GM19351 (cell line): ENCODE measurements around the gene INPP4B.

Experiments
- ATAC-seq: cut with Tn5 transposase; IDR thresholded peaks from one replicate; pipeline ENCODE4 v1.9.1; 2021; ENCODE audit warnings: mild to moderate bottlenecking, moderate library complexity; ENCODE audit not compliant: unreplicated experiment

The INPP4B gene

DNA sequence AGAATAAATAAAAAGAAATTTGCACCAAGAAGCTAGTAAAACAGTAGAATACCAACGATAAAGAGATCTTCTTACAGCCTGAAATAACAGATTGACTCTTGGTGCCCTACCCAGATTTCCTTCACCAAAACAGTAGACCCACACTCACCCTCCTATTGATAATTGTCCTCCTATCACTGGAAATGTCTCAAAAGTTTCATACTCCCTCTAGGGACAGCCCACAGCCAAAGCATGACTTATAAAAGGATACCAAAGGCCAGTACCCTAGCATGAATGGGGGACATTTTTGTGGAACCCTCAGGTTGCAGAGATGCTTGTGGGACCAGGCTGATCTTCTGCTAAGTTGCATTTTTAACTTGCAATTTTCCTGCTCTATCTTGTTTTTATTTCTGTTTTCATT is 104.1 kb downstream of the INPP4B start:
- no peak for ATAC-seq

GRCh38 chr4:142728233-142728632 is 117.9 kb downstream of the INPP4B start:
- ATAC-seq, result no peak

DNA sequence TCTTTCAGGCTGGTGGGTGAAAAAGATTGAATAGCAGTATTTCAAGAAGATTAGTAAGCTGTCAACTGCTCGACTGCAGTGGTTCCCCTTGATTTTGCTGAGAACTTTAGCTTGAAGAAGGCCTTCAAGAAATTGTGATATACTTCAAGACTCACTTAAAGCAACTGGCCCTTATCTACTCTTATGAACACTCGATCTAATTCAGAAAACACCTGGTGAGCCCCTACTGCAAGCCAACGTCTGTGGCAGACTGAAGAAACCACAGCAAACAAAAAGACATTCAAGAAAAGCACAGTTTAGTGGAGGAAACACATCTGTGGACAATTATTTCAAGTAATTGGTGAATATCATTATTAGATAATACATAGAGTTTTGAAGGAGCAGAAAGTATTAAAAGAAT is 119.0 kb downstream of the INPP4B start:
- no peak for ATAC-seq

- no peak for ATAC-seq
These were observed 120.2 kb downstream of the INPP4B start for GRCh38 chr4:142725886-142726285.

DNA sequence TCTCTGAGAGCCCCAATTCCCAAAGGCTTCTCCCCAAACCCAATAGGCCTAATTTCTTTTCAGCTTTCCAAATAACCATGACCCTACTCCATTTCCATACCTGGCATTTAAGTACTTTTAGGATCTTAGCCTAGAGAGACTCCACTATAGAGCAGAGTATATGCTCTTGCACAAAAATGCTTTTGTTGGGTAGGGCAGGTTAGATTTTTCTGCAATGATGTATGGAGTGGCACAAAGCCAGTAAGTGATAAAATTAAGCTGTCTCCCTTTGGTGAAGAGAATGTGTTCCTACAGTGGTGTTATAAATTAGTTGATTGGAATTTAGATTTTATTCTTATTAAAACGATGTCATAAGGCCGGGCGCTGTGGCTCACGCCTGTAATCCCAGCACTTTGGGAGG is 124.9 kb downstream of the INPP4B start:
- no peak for ATAC-seq

DNA sequence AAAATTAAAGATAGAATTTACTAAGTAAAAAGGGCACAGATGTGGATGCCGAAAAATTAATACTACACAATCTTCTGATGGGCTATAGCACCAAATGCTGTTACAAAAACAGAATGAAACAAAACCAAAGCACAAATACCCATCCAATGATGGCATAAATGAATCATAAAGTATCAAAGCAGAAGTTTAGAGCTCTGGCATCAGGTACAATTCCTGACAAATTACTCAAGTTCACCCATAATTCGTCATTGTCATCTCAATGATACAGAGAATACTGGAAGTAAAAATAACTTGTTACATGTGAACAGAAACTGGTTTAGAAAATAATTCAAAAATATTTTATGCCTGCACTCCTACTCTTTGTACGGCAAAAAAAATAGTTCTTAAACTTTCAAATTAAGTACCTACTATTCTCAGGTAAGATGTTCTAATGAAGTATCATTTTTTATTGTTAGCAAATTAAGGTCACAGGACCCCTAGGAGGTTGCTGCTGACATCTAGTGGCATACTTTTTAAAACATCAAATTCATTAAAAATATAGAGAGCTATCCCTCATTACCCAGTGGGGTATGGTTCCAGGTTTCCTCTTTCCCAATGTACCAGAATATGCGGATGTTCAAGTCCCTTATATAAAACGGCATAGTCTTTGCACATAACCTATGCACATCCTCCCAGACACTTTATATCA is 126.1 kb downstream of the INPP4B start:
- no peak for ATAC-seq

DNA sequence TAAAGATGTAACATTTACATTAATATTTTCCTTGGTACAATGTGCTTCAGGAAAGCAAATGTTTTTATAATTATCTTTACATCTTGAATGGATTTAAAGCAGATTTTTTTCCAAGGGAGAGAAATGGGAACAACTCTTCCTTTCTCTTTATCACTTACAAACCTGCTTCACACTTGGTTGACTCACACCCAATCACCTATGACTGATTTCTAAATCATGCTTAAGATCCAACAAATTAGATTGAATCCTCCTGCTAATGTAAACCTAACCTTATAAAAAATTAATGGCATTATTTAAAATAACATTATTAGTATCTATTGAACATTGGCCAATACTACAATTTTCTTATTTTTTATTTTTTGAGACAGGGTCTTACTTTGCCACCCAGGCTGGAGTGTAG is 127.1 kb downstream of the INPP4B start:
- ATAC-seq, result no peak

DNA sequence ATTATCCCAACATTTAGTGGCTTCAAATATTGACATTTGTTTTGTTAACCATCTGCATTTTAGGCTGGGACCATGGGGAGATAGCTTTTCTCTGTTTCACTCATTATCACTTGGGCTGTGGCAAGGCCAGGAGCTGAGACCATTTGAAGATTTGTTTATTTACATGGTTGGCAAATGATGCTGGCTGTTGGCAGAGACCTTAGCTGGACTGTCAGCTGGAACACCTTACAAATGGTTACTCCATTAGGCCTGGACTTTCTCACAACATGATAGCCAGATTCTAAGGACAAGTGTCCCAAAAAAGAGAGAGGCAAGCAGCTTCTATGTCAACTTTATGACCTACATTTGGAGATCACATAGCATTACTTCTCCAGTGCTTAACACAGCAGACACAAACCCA is 130.4 kb downstream of the INPP4B start:
- ATAC-seq, result no peak

- no peak for ATAC-seq
These were observed 132.6 kb downstream of the INPP4B start for GRCh38 chr4:142713282-142714030.

GRCh38 chr4:142708231-142708630 is 137.9 kb downstream of the INPP4B start:
- no peak for ATAC-seq

DNA sequence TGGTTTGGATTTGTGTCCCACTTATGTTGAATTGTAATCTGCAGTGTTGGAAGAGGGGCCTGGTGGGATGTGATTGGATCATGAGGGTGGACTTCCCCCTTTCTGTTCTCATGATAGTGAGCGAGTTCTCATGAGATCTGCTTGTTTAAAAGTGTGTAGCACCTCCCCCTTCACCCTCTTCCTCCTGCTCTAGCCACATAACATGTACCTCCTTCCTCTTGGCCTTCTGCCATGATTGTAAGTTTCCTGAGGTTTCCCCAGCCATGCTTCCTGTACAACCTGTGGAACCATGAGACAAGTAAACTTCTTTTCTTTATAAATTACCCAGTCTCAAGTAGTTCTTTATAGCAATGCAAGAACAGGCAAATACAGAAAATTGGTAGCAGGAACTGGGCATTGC is 138.7 kb downstream of the INPP4B start:
- ATAC-seq, result no peak

DNA sequence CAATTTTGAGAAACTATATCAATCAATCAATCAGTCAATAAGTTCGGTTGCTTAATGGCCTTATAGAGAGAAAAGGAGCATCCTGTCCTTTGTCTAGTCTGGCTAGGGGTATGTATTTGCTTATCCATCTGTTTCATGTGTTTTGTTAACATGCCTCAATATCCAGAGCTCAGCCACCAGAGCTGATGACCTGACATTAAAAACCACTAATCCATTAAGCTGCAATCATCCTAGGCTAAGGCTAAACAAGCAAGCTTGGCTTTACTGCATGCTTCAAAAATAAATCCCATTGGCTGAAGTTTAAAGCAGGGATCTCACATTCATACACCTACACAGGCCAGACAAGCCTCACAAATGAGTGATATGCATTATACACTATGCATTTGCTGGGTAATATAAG is 139.7 kb downstream of the INPP4B start:
- no peak for ATAC-seq

- no peak for ATAC-seq
These were observed 140.3 kb downstream of the INPP4B start for GRCh38 chr4:142705820-142706219.

DNA sequence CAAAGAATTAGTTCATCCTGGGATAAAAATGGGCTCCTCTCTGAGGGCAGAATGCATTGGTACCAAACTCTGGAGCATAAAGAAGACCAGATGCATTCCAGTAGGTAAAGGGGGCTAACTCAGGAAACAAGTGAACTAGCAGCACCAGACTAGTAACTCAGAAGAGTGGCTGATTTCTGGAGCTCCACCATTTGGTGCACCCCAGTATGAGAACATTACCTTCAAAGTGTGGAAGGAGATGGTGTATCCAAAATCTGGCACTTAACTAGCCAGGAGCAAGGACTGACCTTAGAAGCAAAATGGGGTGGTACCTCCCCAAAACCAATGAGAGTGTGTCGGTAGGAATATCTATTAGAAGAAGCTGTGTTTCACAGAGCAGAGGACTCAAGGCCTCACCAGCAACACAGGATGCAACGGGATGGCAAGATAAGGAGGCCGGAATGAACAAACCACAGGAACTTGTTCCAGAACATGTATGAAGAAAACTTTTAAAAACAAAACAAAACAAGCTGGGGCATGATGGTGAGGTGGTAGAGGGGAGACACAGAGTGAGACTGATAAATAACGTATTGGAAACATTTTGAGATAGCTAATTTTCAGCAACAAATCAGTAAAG is 142.3 kb downstream of the INPP4B start:
- no peak for ATAC-seq

DNA sequence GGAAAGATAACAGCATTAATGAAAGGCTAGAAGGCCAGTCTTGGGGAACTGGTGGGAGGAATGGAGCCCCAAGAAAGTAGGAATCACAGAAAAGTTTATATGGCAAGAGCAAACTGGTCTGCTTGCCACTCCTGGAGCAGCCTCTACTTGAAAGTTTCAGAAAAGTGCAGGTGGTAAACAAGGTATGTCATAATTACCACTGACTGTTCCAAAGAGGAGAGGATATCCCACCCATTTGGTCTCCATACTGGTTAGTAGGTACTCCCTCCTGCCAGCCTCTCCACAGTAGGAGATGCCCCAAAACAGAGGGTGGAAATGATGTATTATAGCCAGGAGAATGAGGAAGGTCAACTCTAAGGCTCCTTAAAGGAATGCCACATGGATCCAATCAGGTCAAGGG is 145.1 kb downstream of the INPP4B start:
- ATAC-seq, result no peak

GRCh38 chr4:142700531-142700930 is 145.6 kb downstream of the INPP4B start:
- no peak for ATAC-seq

- no peak for ATAC-seq
These were observed 147.5 kb downstream of the INPP4B start for GRCh38 chr4:142698552-142698951.

GRCh38 chr4:142697928-142698327 is 148.2 kb downstream of the INPP4B start:
- no peak for ATAC-seq

DNA sequence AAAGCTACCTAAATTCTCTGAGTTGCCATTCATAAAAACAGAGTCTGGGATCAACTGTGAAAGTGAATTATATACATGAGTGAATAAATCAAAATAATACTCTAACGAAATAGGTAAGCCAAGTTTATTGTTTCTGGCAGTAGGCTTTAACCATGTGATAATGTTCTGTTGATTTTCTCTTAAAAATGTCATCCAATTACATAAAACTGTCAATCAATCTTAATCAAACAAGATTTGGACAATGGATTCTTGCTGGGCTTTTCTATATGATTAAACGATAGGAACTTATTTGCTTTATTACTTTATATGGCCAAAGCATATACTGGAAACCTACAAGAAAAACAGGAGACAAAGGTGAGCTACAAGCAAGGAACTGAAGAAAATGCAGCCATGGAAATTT is 148.8 kb downstream of the INPP4B start:
- ATAC-seq, result no peak

DNA sequence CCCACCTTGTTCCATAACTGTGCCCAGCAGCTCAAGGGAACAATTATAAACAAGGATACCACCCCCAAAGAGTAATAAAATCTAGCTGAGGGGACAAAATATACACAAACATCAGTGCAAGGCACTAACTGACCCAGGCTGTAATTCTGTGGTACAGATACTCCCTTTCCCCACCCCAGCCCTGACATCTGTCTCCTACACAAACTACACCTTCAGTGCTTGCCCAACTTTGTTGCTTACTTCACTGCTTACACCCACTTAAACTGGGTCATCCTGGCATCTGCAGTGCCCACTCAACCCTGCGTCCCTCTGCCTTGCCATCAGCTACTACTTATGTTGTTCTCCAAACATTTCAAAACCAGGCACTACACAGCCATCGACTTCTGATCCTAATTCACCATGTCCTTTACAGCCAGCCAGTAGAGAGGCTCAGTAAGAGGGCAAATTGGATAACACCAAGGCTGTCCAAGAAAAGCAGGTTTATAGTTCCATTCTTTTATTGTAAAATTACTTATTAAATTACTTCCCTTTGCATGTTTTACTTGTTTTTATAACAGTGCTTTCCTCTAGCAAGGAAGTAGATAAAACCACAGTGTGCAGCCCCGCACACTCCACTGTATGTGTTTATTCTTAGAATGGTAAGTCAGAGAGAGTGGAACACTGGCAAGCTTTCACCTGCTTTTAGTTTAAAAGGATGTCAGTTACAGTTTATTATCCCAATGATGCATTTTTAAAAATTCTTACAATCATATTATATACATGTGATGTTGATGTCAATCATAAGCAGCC is 149.6 kb downstream of the INPP4B start:
- ATAC-seq, result no peak

GRCh38 chr4:142690406-142691163 is 155.5 kb downstream of the INPP4B start:
- no peak for ATAC-seq
